DMS153 treated with DMSO at 0.1 percent for 48 hours (cell line): ENCODE results near the gene ZC3H13.
"Not testable (repeated sequence)": the region's sequence is repeated elsewhere in the genome, so short reads cannot be mapped to it uniquely, and the experiment has no call there.

ENCODE experiments used
- DNase-seq: peaks from one replicate; lab custom pipeline; 2025; ENCODE audit not compliant: unreplicated experiment; lab: John Stamatoyannopoulos, UW

The ZC3H13 gene

GRCh38 chr13:46010148-46010547 lies 42.4 kb downstream of the ZC3H13 start:
- DNase-seq: no peak

- DNase-seq: no peak
These were observed 43.9 kb downstream of the ZC3H13 start for GRCh38 chr13:46008631-46009030.

GRCh38 chr13:46006688-46007452 lies 45.7 kb downstream of the ZC3H13 start:
- DNase-seq: no peak

DNA sequence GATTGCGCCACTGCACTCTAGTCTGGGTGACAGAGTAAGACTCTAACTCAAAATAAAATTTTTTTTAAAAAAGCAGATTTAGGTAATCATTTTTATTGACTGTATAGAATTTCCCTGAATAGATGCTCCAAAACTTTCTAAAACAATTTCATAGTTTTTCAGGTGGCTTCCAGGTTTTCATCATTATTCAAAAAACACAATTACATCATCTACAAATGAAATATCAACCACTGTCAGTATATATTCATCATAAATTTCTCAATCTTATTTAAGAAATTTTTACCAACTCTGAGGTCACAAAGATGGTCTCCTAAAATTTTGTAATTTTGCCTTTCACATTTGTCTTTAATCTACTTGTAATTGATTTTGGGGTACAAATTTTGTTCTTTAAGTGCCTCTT lies 48.1 kb downstream of the ZC3H13 start:
- no peak for DNase-seq

DNA sequence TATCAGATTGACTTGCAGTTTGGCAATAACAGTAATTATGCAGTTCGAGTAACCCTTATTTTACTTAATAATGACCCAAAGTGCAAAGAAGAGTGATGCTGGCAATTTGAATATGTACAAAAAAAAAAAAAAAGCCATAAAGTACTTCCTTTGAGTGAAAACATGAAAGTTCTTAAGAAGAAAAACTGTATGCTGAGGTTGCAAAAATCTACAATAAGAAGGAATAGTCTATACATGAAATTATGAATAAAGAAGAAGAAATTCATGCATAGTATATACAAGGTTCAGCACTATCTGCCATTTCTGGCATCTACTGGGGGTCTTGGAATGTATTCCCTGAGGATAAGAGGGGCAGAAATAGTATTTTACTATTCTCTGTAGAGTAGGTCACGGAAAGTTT lies 55.9 kb downstream of the ZC3H13 start:
- no peak for DNase-seq

GRCh38 chr13:45995245-45995644 lies 57.3 kb downstream of the ZC3H13 start:
- no peak for DNase-seq

DNA sequence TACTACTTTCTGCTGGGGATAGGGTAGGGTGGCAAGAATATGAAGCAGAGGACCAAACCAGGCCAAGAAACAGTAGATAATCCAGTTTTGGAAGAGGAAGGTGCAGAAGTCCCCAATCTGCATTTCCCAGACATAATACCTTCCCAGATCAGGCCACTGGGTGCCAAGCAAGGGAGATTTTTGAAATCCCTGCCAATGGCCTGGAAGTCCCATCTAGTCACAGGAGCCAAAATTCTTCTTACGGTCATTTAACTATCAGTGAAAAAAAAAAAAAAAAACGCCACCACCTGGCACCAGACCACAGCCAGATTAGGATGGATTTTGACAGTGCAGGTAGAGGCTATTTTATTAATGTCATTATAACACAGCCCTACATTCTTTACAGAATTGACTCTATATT lies 57.8 kb downstream of the ZC3H13 start:
- no peak for DNase-seq

GRCh38 chr13:45989607-45990006 lies 62.9 kb downstream of the ZC3H13 start:
- no peak for DNase-seq

DNA sequence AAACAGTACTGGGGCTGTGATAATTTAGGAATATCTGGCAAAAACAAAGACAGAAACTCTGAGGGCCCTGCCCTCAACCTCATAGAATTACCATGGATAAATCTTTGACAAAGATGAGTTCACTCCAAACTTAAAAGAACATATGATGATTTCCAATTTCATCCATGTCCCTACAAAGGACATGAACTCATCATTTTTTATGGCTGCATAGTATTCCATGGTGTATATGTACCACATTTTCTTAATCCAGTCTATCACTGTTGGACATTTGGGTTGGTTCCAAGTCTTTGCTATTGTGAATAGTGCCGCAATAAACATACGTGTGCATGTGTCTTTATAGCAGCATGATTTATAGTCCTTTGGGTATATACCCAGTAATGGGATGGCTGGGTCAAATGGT lies 71.4 kb downstream of the ZC3H13 start:
- DNase-seq: not testable (repeated sequence)

GRCh38 chr13:45975337-45975736 lies 77.2 kb downstream of the ZC3H13 start:
- DNase-seq: no peak

- DNase-seq: no peak
These were observed 78.0 kb downstream of the ZC3H13 start for GRCh38 chr13:45974500-45974899.

GRCh38 chr13:45967589-45967988 lies 85.0 kb downstream of the ZC3H13 start:
- no peak for DNase-seq

GRCh38 chr13:45966715-45967114 lies 85.8 kb downstream of the ZC3H13 start:
- DNase-seq: no peak

DNA sequence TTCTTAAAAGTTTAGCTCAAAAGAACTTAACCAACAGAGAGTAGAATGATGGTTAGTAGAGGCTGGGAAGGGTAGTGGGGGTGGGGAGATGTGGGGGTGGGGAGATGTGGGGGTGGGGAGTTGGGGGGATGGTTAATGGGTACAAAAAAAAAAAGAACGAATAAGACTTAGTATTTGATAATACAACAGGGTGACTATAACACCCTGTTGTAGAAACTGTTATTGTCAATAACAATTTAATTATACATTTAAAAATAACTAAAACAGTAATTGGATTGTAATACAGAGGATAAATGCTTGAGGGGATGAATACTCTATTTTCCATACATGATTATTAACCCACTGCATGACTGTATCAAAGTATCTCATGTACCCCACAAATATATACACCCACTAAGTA lies 91.1 kb downstream of the ZC3H13 start:
- DNase-seq: no peak

- DNase-seq: no peak
These were observed 97.4 kb downstream of the ZC3H13 start for GRCh38 chr13:45954836-45955800.

- no peak for DNase-seq
These were observed 99.5 kb downstream of the ZC3H13 start for GRCh38 chr13:45953082-45953481.

- no peak for DNase-seq
These were observed 100.8 kb downstream of the ZC3H13 start for GRCh38 chr13:45951724-45952123.

- no peak for DNase-seq
These were observed 101.4 kb downstream of the ZC3H13 start for GRCh38 chr13:45951166-45951565.

- no peak for DNase-seq
These were observed 102.1 kb downstream of the ZC3H13 start for GRCh38 chr13:45950386-45951000.

DNA sequence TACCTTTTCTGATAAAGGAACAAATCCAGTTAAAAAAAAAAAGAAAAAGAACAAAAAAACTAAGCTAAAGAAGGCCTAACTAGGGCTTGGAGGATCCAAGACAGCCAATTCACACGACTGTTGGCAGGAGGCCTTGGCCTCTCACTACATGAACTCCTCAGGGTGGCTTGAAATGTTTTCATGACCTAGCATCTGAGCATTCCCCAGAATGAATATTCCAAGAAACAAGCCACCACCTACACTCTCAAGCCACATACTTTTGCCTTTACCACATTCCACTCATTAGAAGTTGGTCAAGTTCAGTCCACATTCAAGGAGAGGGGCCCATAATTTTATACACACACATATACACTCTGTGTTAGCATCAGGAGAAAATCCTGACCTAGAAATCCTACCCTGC lies 103.4 kb downstream of the ZC3H13 start:
- no peak for DNase-seq

- DNase-seq: no peak
These were observed 108.6 kb downstream of the ZC3H13 start for GRCh38 chr13:45943965-45944364.

DNA sequence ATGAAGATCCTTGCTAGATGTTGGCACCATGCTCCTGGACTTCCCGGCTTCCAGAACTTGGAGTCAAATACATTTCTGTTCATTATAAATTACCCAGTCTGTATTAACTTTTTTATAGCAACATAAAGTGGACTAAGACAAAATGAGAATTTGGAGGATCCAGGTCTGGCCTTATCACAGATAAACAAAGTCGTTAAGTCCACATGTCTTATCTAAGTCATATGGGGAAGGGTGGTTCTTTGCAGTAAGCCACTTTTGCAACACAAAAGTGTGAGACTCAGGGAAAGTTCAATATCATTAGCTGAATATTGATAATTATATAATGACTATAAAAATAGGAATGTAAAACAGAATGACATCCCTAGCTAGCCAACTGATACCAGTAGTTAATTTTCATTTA lies 109.4 kb downstream of the ZC3H13 start:
- DNase-seq: no peak
